Measurements from ENCODE around the gene SNX9. TPM values are rescaled to one million over a fixed set of nuclear protein-coding genes. Genes with fewer than 3 reads are reported as not detected.
"Not testable (repeated sequence)": the region's sequence is repeated elsewhere in the genome, so short reads cannot be mapped to it uniquely, and the experiment has no call there.

The SNX9 gene
- total RNA-seq, 1 donor from 2014 or later = 36.0 TPM

GRCh38 chr6:157791450-157791849 lies 31.6 kb upstream of the SNX9 start:
- Histone ChIP-seq H3K27ac (ENCODE audit: low read depth, low read length) (no peak overlapping the region), H3K9me3 (ENCODE audit: insufficient read depth, low read depth, low read length) (no peaks in the 10 kb centered on the region), H4K20me1 (ENCODE audit: insufficient read depth, low read length) (no peaks in the 10 kb centered on the region), H3K4me2 (ENCODE audit: low read length) (no peak overlapping the region), H3K36me3 (ENCODE audit: insufficient read depth, low read length) (no peaks in the 10 kb centered on the region), H3K79me2 (ENCODE audit: insufficient read depth, low read length) (no peaks in the 10 kb centered on the region), H2AFZ (ENCODE audit: low read depth, low read length) (no peak overlapping the region), H3K4me1 (ENCODE audit: insufficient read depth, low read length) (no peaks in the 10 kb centered on the region), H3K4me3 (ENCODE audit: insufficient read depth, low read depth, low read length) (no peak overlapping the region), H3K27me3 (ENCODE audit: insufficient read depth, low read length) (no peaks in the 10 kb centered on the region), H3K9ac (ENCODE audit: low read length) (no peak overlapping the region)
- Mint-ChIP-seq H3K27ac (ENCODE audit: unreplicated experiment) (no peak overlapping the region), H3K36me3 (ENCODE audit: low read depth, unreplicated experiment) (no peaks in the 10 kb centered on the region), H3K27me3 (ENCODE audit: low read depth, unreplicated experiment) (no peaks in the 10 kb centered on the region), H3K4me3 (ENCODE audit: unreplicated experiment) (no peak overlapping the region), H3K9me3 (ENCODE audit: unreplicated experiment) (peaks cover 2% of the 10 kb centered on the region), H3K4me1 (ENCODE audit: low read depth, unreplicated experiment) (peaks cover 8% of the 10 kb centered on the region)
- DNase-seq (ENCODE audit: low read depth) = no peak
- TF ChIP-seq EZH2 (IDR thresholded peaks at IDR 0.05; ENCODE audit: insufficient read depth, low read length) (no peak), CTCF (IDR thresholded peaks at IDR 0.05; ENCODE audit: insufficient read depth, low read depth, low read length) (no peak)
- FAIRE-seq = no peak

GRCh38 chr6:157792671-157793070 lies 30.4 kb upstream of the SNX9 start:
- no peaks in the 10 kb centered on the region for H3K27me3 ChIP-seq (ENCODE audit: insufficient read depth, low read length)
- no peaks in the 10 kb centered on the region for H3K79me2 ChIP-seq (ENCODE audit: insufficient read depth, low read length)
- no peak overlapping the region for H3K4me3 ChIP-seq (ENCODE audit: insufficient read depth, low read depth, low read length)
- H3K27ac ChIP-seq (ENCODE audit: low read depth, low read length) = no peak overlapping the region
- TF ChIP-seq EZH2 (IDR thresholded peaks at IDR 0.05; ENCODE audit: insufficient read depth, low read length) (no peak), CTCF (IDR thresholded peaks at IDR 0.05; ENCODE audit: insufficient read depth, low read depth, low read length) (no peak)
- no peaks in the 10 kb centered on the region for H3K27me3 Mint-ChIP-seq (ENCODE audit: low read depth, unreplicated experiment)
- no peaks in the 10 kb centered on the region for H3K36me3 Mint-ChIP-seq (ENCODE audit: low read depth, unreplicated experiment)
- FAIRE-seq (no peak), DNase-seq (ENCODE audit: low read depth) (no peak)
- no peak overlapping the region for H2AFZ ChIP-seq (ENCODE audit: low read depth, low read length)
- no peaks in the 10 kb centered on the region for H3K9me3 ChIP-seq (ENCODE audit: insufficient read depth, low read depth, low read length)
- H3K9ac ChIP-seq (ENCODE audit: low read length) = no peak overlapping the region
- peaks cover 9% of the 10 kb centered on the region for H3K4me1 Mint-ChIP-seq (ENCODE audit: low read depth, unreplicated experiment)
- no peak overlapping the region for H3K4me2 ChIP-seq (ENCODE audit: low read length)
- no peak overlapping the region for H3K27ac Mint-ChIP-seq (ENCODE audit: unreplicated experiment)
- H3K9me3 Mint-ChIP-seq (ENCODE audit: unreplicated experiment) = no peaks in the 10 kb centered on the region
- no peaks in the 10 kb centered on the region for H3K4me1 ChIP-seq (ENCODE audit: insufficient read depth, low read length)
- H4K20me1 ChIP-seq (ENCODE audit: insufficient read depth, low read length) = no peaks in the 10 kb centered on the region
- peak overlapping the region; percentile 14 for H3K4me3 Mint-ChIP-seq (ENCODE audit: unreplicated experiment)
- no peaks in the 10 kb centered on the region for H3K36me3 ChIP-seq (ENCODE audit: insufficient read depth, low read length)

GRCh38 chr6:157794012-157794411 lies 29.0 kb upstream of the SNX9 start:
- H3K27me3 ChIP-seq (ENCODE audit: insufficient read depth, low read length); H3K4me1 ChIP-seq (ENCODE audit: insufficient read depth, low read length); H3K4me3 ChIP-seq (ENCODE audit: insufficient read depth, low read depth, low read length); H3K9me3 ChIP-seq (ENCODE audit: insufficient read depth, low read depth, low read length); H3K27me3 Mint-ChIP-seq (ENCODE audit: low read depth, unreplicated experiment); H3K36me3 Mint-ChIP-seq (ENCODE audit: low read depth, unreplicated experiment); FAIRE-seq; H3K4me2 ChIP-seq (ENCODE audit: low read length); H3K36me3 ChIP-seq (ENCODE audit: insufficient read depth, low read length); H3K9me3 Mint-ChIP-seq (ENCODE audit: unreplicated experiment); DNase-seq (ENCODE audit: low read depth); H4K20me1 ChIP-seq (ENCODE audit: insufficient read depth, low read length); H3K79me2 ChIP-seq (ENCODE audit: insufficient read depth, low read length); H3K4me3 Mint-ChIP-seq (ENCODE audit: unreplicated experiment); H3K9ac ChIP-seq (ENCODE audit: low read length); H2AFZ ChIP-seq (ENCODE audit: low read depth, low read length); H3K4me1 Mint-ChIP-seq (ENCODE audit: low read depth, unreplicated experiment); H3K27ac Mint-ChIP-seq (ENCODE audit: unreplicated experiment); H3K27ac ChIP-seq (ENCODE audit: low read depth, low read length): not testable (repeated sequence)
